GM18502 (cell line): Measurements from ENCODE around the gene SLC2A9.

Experiments used
- ATAC-seq: cut with Tn5 transposase; IDR thresholded peaks from one replicate; pipeline ENCODE4 v1.9.1; 2021; ENCODE audit warnings: mild to moderate bottlenecking; ENCODE audit not compliant: unreplicated experiment, poor library complexity

Gene SLC2A9

GRCh38 chr4:10020871-10021652 lies at the start of gene SLC2A9:
TSS of gene SLC2A9 (minus strand) at chr4:10021497. CDS start at chr4:10021429, 68 bp downstream.
- no peak for ATAC-seq

- ATAC-seq: no peak
Observed at GRCh38 chr4:10069075-10069642, 47.9 kb upstream of the SLC2A9 start.

GRCh38 chr4:10066670-10067651 lies 45.7 kb upstream of the SLC2A9 start:
- ATAC-seq: no peak

- no peak for ATAC-seq
Observed at GRCh38 chr4:10066206-10066605, 44.9 kb upstream of the SLC2A9 start.

GRCh38 chr4:10063544-10064300 lies 42.4 kb upstream of the SLC2A9 start:
- no peak for ATAC-seq

- no peak for ATAC-seq
Observed at GRCh38 chr4:10061650-10062415, 40.5 kb upstream of the SLC2A9 start.

- no peak for ATAC-seq
Observed at GRCh38 chr4:10058371-10058770, 37.1 kb upstream of the SLC2A9 start.

GRCh38 chr4:10057023-10057395 lies 35.7 kb upstream of the SLC2A9 start:
- ATAC-seq: no peak

- ATAC-seq: no peak
Observed at GRCh38 chr4:10056334-10057022, 35.2 kb upstream of the SLC2A9 start.

- ATAC-seq: no peak
Observed at GRCh38 chr4:10055871-10056270, 34.6 kb upstream of the SLC2A9 start.

GRCh38 chr4:10054571-10055041 lies 33.3 kb upstream of the SLC2A9 start:
- no peak for ATAC-seq

GRCh38 chr4:10053635-10054453 lies 32.5 kb upstream of the SLC2A9 start:
- ATAC-seq: no peak

GRCh38 chr4:10051517-10052135 lies 30.3 kb upstream of the SLC2A9 start:
- ATAC-seq: no peak

- no peak for ATAC-seq
Observed at GRCh38 chr4:10050721-10051120, 29.4 kb upstream of the SLC2A9 start.

- ATAC-seq: no peak
Observed at GRCh38 chr4:10050261-10050661, 29.0 kb upstream of the SLC2A9 start.

GRCh38 chr4:10048941-10049697 lies 27.8 kb upstream of the SLC2A9 start:
- ATAC-seq: no peak

- no peak for ATAC-seq
Observed at GRCh38 chr4:10047967-10048366, 26.7 kb upstream of the SLC2A9 start.
